GM08714 (cell line): ENCODE measurements around the gene RNF26.

Experiments
- H3K4me3 ChIP-seq: fragments of 200-500 bp; sonication (Bioruptor generic); 2 replicates; pipeline ENCODE4 v1.5.1; 2014; ENCODE audit warnings: mild to moderate bottlenecking, low read length, inconsistent platforms
- ZNF274 ChIP-seq: IDR thresholded peaks from 2 replicates; pipeline ENCODE4 v1.6.1; 2012; ENCODE audit warnings: mild to moderate bottlenecking, low read depth, low read length

Gene RNF26

DNA sequence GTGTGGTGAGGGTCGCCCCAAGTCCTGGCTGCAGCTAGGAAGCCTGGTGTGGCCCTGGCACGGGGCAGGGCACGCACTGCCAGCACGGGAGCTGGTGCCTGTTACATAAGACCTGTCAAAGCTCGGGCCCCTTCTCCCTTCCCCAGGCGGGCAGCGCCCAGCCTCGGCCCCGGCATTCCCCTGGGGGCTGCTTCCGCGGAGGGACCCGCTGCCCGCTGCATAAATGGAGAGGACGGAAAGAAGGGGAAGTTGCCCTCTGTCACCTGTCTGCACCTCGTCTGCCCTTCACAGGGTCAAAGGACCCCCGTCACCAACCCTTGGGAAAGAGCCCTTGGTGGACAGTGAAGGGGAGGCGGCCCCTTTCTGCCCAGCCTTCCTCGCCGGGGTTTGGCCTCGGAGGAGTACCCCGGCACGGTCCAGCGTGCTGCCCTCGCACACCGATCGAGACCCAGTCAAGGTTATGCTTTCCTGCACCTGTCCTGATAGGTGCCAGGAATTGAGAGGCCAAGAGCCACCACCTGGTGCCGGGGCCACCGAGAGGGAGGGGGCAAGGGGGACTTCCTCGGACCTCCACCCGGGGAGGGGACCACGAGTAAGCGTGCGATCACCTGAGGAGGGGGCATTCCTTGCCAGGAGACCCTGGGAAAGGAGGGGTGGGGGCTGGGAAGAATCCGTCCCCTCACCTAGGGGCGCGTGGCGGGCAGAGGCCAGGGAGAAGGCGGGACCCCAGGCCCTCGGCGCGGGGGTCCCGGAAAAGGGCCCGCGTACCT lies 28.9 kb downstream of the RNF26 start:
- no peak overlapping the region for H3K4me3 ChIP-seq
- TF ChIP-seq ZNF274 = no peak

DNA sequence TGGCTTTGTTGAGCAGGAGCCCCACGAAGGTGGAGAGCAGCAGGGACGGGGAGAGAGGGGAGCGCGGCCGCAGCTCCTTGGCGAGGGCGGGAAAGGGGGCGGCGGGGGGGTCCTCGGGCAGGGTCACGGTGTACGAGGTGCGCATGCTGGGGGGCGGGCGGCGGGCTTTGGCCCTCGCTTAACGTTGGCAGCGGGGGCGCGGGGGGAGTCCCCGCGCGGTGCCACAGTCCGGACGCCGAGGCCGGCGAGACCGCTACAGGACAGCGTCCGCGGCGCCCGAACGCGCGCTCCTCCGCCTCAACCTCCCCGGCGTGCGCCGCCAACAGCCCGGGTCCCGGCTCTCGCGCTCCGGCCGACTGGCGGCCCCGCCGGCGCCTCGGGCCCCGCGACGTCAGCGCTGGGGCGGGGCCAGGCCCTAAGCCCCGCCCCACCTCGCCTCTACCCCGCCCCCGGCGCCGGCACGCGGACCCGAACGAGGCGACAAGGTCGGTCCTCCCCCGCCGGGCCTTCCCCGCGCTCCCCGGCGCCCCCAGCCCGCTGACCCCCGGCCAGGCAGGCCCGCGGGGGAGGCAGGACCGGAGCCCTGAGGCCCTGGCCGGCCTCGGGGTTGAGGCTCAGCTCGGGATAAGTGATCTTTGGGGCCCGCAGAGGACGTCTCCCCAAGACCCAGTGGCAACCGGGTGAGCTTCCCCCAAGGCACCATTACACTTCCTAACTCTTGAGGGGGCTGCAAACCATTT lies 29.7 kb downstream of the RNF26 start:
- no peak overlapping the region for H3K4me3 ChIP-seq
- no peak for TF ChIP-seq ZNF274

GRCh38 chr11:119365071-119365591 lies 30.8 kb downstream of the RNF26 start:
- no peak for TF ChIP-seq ZNF274
- H3K4me3 ChIP-seq = no peak overlapping the region

- no peak for TF ChIP-seq ZNF274
- no peak overlapping the region for H3K4me3 ChIP-seq
Observed at GRCh38 chr11:119366690-119367620, 32.6 kb downstream of the RNF26 start.

GRCh38 chr11:119367661-119368120 lies 33.4 kb downstream of the RNF26 start:
- no peak for TF ChIP-seq ZNF274
- no peak overlapping the region for H3K4me3 ChIP-seq

DNA sequence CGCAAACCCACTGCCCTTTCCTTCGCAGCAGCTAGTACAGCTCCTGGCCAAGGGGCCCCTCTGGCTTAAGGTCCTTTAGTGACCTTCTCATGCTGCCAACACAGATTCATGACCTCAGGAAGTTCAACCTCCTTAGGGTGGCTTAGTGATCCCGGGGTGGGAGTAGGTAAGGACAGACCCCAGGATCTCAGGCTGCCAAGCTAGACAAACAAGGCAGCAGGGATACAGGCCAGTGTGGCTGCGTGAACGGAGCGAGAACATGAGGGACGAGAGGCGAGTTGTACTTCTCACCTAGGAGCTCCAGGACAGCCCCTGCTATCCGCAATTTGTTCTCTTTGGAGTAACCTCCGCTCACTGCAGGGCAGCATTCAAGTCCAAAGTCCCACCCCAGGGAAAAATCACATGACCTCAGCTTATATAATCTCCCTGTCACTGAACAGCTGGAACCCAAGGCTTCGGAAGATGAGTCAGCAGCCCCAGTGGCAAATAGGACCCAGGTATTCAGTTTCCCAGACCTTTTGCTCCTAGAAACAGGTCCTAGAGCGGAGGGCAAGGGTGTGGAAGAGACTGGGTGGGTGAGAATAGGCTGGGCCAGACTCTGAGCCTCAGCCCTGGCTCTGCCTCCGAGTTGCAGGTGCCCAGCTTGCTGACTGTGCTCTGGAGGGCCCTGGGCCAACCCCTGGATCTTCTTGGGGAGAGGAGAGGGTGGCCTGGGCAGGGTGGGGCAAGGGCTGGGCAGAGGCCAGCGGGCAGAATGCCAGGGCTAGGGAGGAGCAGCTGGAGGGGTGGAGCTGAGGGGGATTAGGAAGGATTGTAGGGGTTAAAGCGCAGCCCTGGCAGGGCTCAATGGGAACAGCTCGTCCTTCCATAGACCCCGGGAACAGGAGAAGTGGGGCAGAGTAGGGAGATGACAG lies 34.1 kb downstream of the RNF26 start:
- no peak for TF ChIP-seq ZNF274
- H3K4me3 ChIP-seq = no peak overlapping the region

DNA sequence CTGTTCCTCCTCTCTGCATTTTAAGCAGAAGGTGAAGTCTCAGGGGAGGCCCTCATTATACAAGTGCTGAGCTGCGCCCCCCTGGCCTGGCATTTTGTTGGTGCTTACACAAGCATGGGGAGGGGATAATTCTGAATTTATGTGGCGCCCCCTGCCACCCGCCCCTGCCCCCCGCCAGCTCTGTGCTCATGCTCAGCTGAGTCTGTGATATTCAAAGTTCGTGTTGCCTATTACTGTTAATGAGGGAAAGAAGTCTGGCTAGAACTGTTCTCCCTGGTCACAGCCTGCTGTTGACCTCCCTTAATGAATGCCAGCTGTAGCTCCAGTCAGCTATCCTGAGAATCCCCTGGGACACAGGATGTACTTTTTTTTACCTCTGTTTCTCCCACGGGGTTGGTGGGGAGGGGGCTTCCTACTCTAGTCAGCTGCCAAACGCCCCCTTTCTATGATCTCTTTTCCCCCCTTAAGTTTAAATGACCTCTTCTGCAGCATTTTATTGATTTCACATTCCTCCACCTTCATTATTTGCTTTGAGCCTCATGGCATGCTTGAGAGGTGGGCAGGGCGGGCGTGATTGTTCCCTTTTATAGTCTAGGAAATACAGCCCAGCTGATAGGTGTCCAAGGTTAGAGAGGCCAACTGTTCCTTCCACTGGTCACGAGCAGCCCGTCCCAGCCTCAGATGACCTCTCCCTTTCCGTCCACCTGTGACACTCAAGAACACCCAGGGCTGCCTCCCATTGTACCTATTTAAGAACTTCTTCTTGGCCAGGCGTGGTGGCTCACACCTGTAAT lies 35.0 kb downstream of the RNF26 start:
- no peak for TF ChIP-seq ZNF274
- H3K4me3 ChIP-seq = no peak overlapping the region

DNA sequence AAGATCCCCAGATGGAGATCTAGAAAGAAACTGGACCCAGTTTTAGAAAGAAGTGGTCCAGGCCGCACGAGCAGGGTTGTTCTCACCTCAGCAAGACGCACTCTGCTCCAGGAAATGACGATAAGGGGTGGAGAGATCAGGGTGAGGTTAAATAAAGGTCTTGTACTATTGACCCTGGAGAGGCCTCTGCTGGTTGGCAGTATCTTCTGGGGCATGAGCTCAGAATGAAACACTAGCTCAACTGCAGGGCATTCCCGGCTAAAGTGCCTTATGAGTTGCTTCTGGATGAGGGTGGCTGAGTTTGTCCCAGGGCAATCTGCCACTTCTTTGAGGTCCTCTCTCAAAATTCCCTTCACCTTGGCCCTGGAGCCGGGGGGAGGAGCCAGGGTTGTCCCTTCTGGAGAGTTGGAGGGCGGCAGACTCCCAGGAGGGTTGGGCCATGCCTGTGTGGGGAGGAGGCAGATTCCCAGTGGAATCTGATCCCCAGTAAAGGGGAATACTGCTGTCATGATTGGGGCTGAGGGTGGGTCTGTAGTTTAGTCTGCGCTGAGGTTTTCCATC lies 36.2 kb downstream of the RNF26 start:
- H3K4me3 ChIP-seq = no peak overlapping the region
- no peak for TF ChIP-seq ZNF274

DNA sequence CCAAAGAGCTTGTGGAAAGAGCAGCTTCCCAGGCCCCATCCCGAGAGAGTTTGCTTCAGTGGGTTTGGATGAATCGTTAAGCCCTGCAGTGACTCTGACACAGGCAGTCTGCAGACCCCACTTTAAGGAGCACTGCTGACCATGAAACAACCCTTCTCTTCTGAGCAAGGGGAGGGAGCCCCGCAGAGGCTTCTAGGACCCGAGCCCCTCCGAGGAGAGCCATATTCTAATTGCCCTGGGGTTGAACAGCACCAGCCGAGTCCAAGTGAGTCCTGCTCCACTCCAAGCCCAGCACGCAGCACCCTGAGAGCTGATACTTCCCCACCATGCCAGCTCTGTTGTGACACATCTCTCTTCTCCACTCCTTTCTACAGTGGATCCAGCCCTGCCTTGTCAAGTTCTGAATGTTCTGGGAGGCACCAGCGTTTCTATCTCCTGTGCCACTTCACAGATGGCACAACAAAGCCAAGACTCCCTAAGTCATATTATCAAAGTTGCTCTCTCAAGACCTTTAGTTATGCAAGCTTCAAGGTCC lies 36.8 kb downstream of the RNF26 start:
- TF ChIP-seq ZNF274 = no peak
- no peak overlapping the region for H3K4me3 ChIP-seq

- no peak for TF ChIP-seq ZNF274
- H3K4me3 ChIP-seq = no peak overlapping the region
Observed at GRCh38 chr11:119371778-119372182, 37.5 kb downstream of the RNF26 start.

DNA sequence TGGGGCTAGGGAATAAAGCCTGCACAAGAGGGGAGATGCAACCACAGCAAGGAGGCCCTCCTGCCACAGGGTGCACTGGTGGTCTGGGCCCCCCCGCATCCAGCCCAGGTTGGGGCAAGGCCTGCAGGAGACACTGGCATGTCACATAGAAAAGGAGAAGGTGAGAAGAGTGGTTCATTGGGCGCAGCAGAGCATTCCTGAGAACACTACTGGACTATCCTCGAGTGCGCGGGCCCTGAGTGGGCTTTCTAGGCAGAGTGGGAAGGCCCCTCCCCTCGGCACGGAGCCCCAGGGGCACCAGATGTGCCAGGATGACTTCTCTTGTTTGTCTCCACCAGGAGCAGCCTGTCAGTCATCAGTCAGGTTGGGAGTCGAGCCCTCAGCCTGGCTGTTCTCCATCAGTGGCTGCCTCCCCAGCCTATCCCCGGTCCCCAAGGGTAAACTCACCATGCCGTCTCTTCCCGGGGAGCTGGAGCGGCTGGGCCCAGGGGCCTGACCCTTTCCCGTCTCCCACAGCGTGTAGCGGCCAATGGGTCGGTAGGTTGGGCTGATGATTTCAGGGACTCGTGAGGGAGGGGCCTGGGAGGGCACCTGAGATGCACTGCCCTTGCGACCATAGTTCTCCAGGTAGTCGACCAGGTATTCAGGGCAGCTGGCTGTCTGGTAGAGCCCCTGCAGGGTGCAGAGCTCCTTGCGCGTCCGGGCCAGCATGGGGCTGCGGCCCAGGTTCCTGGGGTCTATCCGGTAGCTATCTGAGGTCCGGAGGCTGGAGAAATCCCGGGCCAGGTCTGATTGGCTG lies 38.1 kb downstream of the RNF26 start:
- no peak for TF ChIP-seq ZNF274
- no peak overlapping the region for H3K4me3 ChIP-seq
